ENCODE data around the gene GALNT18.

GRCh38 chr11:11332141-11332710 lies 289.6 kb downstream of the GALNT18 start:
- TF ChIP-seq ZNF175 (tag by site-specific recombination; IDR thresholded peaks at IDR 0.05): no peak
- TF ChIP-seq ZBTB10 (tag by site-specific recombination; IDR thresholded peaks at IDR 0.05): no peak
- TF ChIP-seq CTCF (tag by site-specific recombination; IDR thresholded peaks at IDR 0.05): no peak
- TF ChIP-seq TCF7L2 (IDR thresholded peaks at IDR 0.05; ENCODE audit: borderline replicate concordance, low read depth, low read length): no peak
- TF ChIP-seq ZNF311 (tag by site-specific recombination; IDR thresholded peaks at IDR 0.05; ENCODE audit: borderline replicate concordance): no peak
- no peak for TF ChIP-seq ZNF140 (tag by site-specific recombination; IDR thresholded peaks at IDR 0.05)
- TF ChIP-seq MYNN (tag by site-specific recombination; IDR thresholded peaks at IDR 0.05; ENCODE audit: borderline replicate concordance): no peak
- TF ChIP-seq REST (tag by site-specific recombination; IDR thresholded peaks at IDR 0.05): no peak
- no peak for TF ChIP-seq ZNF473 (tag by site-specific recombination; IDR thresholded peaks at IDR 0.05)
